OCI-LY1 (cell line): ENCODE results near the gene COPS9.

Experiments used
- H2AFZ ChIP-seq: fragments of 200-600 bp; sonication (generic), shearing (Covaris generic); 2 replicates; pipeline ENCODE4 v1.6.0; 2014; ENCODE audit warnings: antibody characterized with exemption, mild to moderate bottlenecking, low read length
- H3F3A ChIP-seq: fragments of 200-600 bp; sonication (generic), shearing (Covaris generic); 2 replicates; pipeline ENCODE4 v1.6.0; 2014; ENCODE audit warnings: mild to moderate bottlenecking, antibody characterized with exemption, low read length, moderate library complexity; ENCODE audit not compliant: insufficient read depth
- H3K27ac ChIP-seq: fragments of 200-600 bp; sonication (generic); 2 replicates; pipeline ENCODE4 v1.5.1; 2014; ENCODE audit warnings: low read length, mixed run types, mild to moderate bottlenecking, low read depth; ENCODE audit not compliant: poor library complexity, severe bottlenecking
- H3K27me3 ChIP-seq: fragments of 200-600 bp; sonication (generic); 2 replicates; pipeline ENCODE4 v1.6.0; 2014; ENCODE audit warnings: antibody characterized with exemption, mild to moderate bottlenecking, low read length, moderate library complexity; ENCODE audit not compliant: insufficient read depth
- H3K36me3 ChIP-seq: fragments of 200-600 bp; sonication (generic); 2 replicates; pipeline ENCODE4 v1.6.1; 2014; ENCODE audit warnings: mild to moderate bottlenecking, antibody characterized with exemption, low read length, moderate library complexity, mixed read lengths; ENCODE audit not compliant: insufficient read depth
- H3K4me1 ChIP-seq: fragments of 200-600 bp; sonication (generic); 2 replicates; pipeline ENCODE4 v1.5.1; 2014; ENCODE audit warnings: mild to moderate bottlenecking, low read length, moderate library complexity; ENCODE audit not compliant: insufficient read depth, severe bottlenecking
- H3K4me2 ChIP-seq: fragments of 200-600 bp; sonication (generic), shearing (Covaris generic); 2 replicates; pipeline ENCODE4 v1.6.1; 2014; ENCODE audit warnings: low read length
- H3K4me3 ChIP-seq: fragments of 200-600 bp; sonication (generic); 2 replicates; pipeline ENCODE4 v1.5.1; 2014; ENCODE audit warnings: low read length, low read depth, mild to moderate bottlenecking, mixed read lengths; ENCODE audit not compliant: poor library complexity, severe bottlenecking
- H3K79me2 ChIP-seq: fragments of 200-600 bp; shearing (Covaris generic); 2 replicates; pipeline ENCODE4 v1.6.1; 2016; ENCODE audit warnings: mixed run types, low read length, mixed read lengths; ENCODE audit not compliant: insufficient read depth
- H3K9ac ChIP-seq: fragments of 200-600 bp; sonication (generic), shearing (Covaris generic); 2 replicates; pipeline ENCODE4 v1.6.1; 2014; ENCODE audit warnings: mild to moderate bottlenecking, low read length, mixed read lengths
- H3K9me2 ChIP-seq: fragments of 200-600 bp; sonication (generic), shearing (Covaris generic); 2 replicates; pipeline ENCODE4 v1.6.1; 2014; ENCODE audit warnings: low read depth, mild to moderate bottlenecking, low read length, mixed read lengths
- H3K9me3 ChIP-seq: fragments of 200-600 bp; shearing (Covaris generic); 2 replicates; pipeline ENCODE4 v1.6.1; 2014; ENCODE audit warnings: low read length, mixed read lengths
- H4K20me1 ChIP-seq: fragments of 200-600 bp; sonication (generic), shearing (Covaris generic); 2 replicates; pipeline ENCODE4 v1.6.0; 2016; ENCODE audit warnings: mild to moderate bottlenecking, low read length; ENCODE audit not compliant: insufficient read depth
- CTCF ChIP-seq: fragments of 200-600 bp; sonication (generic), shearing (Covaris generic); IDR thresholded peaks from 2 replicates; pipeline ENCODE4 v1.5.1; 2017; ENCODE audit warnings: mild to moderate bottlenecking, antibody characterized with exemption, low read length, moderate library complexity, mixed read lengths
- EZH2 ChIP-seq: fragments of 200-600 bp; sonication (generic), shearing (Covaris generic); IDR thresholded peaks from 2 replicates; pipeline ENCODE4 v1.8.0; 2017; ENCODE audit warnings: borderline replicate concordance, mixed run types, mild to moderate bottlenecking, antibody characterized with exemption, low read length, moderate library complexity, mixed read lengths

The COPS9 gene

GRCh38 chr2:240111253-240111652, 24.9 kb downstream of the COPS9 start:
- Histone ChIP-seq H4K20me1 (no peaks in the 10 kb centered on the region), H3K79me2 (no peaks in the 10 kb centered on the region), H3K9me2 (no peaks in the 10 kb centered on the region), H3K9ac (no peak overlapping the region), H3K9me3 (no peaks in the 10 kb centered on the region), H3K27ac (no peak overlapping the region), H3K4me1 (no peaks in the 10 kb centered on the region), H2AFZ (no peak overlapping the region), H3K27me3 (no peaks in the 10 kb centered on the region), H3K36me3 (no peaks in the 10 kb centered on the region), H3K4me3 (no peak overlapping the region), H3F3A (no peaks in the 10 kb centered on the region), H3K4me2 (no peak overlapping the region)
- TF ChIP-seq EZH2 (no peak), CTCF (no peak)

- Histone ChIP-seq H3K79me2 (no peaks in the 10 kb centered on the region), H2AFZ (no peak overlapping the region), H4K20me1 (no peaks in the 10 kb centered on the region), H3K4me3 (no peak overlapping the region), H3K27me3 (no peaks in the 10 kb centered on the region), H3K4me1 (no peaks in the 10 kb centered on the region), H3K9me2 (no peaks in the 10 kb centered on the region), H3F3A (no peaks in the 10 kb centered on the region), H3K9me3 (no peaks in the 10 kb centered on the region), H3K36me3 (no peaks in the 10 kb centered on the region), H3K4me2 (no peak overlapping the region), H3K27ac (no peak overlapping the region), H3K9ac (no peak overlapping the region)
- TF ChIP-seq CTCF (no peak), EZH2 (no peak)
Observed at GRCh38 chr2:240109386-240109785, 26.7 kb downstream of the COPS9 start.

- Histone ChIP-seq H2AFZ (no peak overlapping the region), H3K4me3 (no peak overlapping the region), H3K27me3 (no peaks in the 10 kb centered on the region), H3K9me2 (no peaks in the 10 kb centered on the region), H3F3A (no peaks in the 10 kb centered on the region), H3K9me3 (no peaks in the 10 kb centered on the region), H3K27ac (no peak overlapping the region), H3K4me2 (no peak overlapping the region), H3K9ac (no peak overlapping the region), H3K79me2 (no peaks in the 10 kb centered on the region), H4K20me1 (no peaks in the 10 kb centered on the region), H3K4me1 (no peaks in the 10 kb centered on the region), H3K36me3 (no peaks in the 10 kb centered on the region)
- TF ChIP-seq CTCF (no peak), EZH2 (no peak)
Observed at GRCh38 chr2:240107477-240107796, 28.7 kb downstream of the COPS9 start.
